Subcutaneous adipose tissue (tissue), 4 donors: ENCODE results near the gene ASMTL. TPM values are rescaled to one million over a fixed set of nuclear protein-coding genes. Genes with fewer than 3 reads are reported as not detected.

Experiments used
- CTCF ChIP-seq: fragments of 450-650 bp; IDR thresholded peaks from one replicate; pipeline ENCODE4 v1.5.1; 2016; ENCODE audit warnings: low read depth, mild to moderate bottlenecking, control low read depth, antibody characterized with exemption, moderate library complexity
- total RNA-seq, 4 donors: library from RNA; depleted of rRNA; stranded (reverse); fragments of >200 nt; gene quantifications; one replicate each; pipeline ENCODE4 v1.1.0, GENCODE V29; 2016

Gene ASMTL
- total RNA-seq, 4 donors from 2014 or later: 13.4 to 31.5 (median 24.5) TPM

GRCh38 chrX:1423215-1423614 lies 29.5 kb downstream of the ASMTL start:
- TF ChIP-seq CTCF: no peak

GRCh38 chrX:1422135-1422465 lies 30.6 kb downstream of the ASMTL start:
- no peak for TF ChIP-seq CTCF

GRCh38 chrX:1421433-1422134 lies 31.1 kb downstream of the ASMTL start:
- TF ChIP-seq CTCF: no peak

- TF ChIP-seq CTCF: no peak
Measured at GRCh38 chrX:1420371-1420770, 32.3 kb downstream of the ASMTL start.

GRCh38 chrX:1419545-1420355 lies 33.0 kb downstream of the ASMTL start:
- TF ChIP-seq CTCF: no peak

- no peak for TF ChIP-seq CTCF
Measured at GRCh38 chrX:1418901-1419544, 33.7 kb downstream of the ASMTL start.
